WTC11 (cell line): ENCODE measurements around the gene INSYN1. TPM values are rescaled to one million over a fixed set of nuclear protein-coding genes. Genes with fewer than 3 reads are reported as not detected.

Source experiments
- ATAC-seq: fragments of 200-7000 bp; cut with Tn5 transposase; 2 replicates; pipeline ENCODE4 v1.10.0; 2021; ENCODE audit warnings: mild to moderate bottlenecking, moderate library complexity
- CTCF ChIA-PET: fragments of 300-600 bp; sonication (Branson Sonifier 250); formaldehyde crosslinking; loops from one replicate; lab custom pipeline; 2021; ENCODE audit warnings: antibody characterized with exemption; lab: Charles Lee
- POLR2A ChIA-PET: fragments of 350-600 bp; sonication (Branson Sonifier 250); formaldehyde crosslinking; loops from one replicate; lab custom pipeline; 2021; ENCODE audit warnings: antibody characterized with exemption; lab: Charles Lee
- DNase-seq: peaks from one replicate; pipeline ENCODE4 v3.0.0; 2021; ENCODE audit warnings: low spot score
- H3K27ac Mint-ChIP-seq: 2 replicates; pipeline ENCODE4 v1.8.0; 2021; ENCODE audit warnings: mixed read lengths
- H3K27me3 Mint-ChIP-seq: 2 replicates; pipeline ENCODE4 v1.8.0; 2021; ENCODE audit warnings: low read depth, mild to moderate bottlenecking, moderate library complexity, mixed read lengths
- H3K36me3 Mint-ChIP-seq: 2 replicates; pipeline ENCODE4 v1.8.0; 2021; ENCODE audit warnings: mixed read lengths
- H3K4me1 Mint-ChIP-seq: 2 replicates; pipeline ENCODE4 v1.8.0; 2022; ENCODE audit warnings: mixed read lengths
- H3K4me3 Mint-ChIP-seq: 2 replicates; pipeline ENCODE4 v1.8.0; 2021; ENCODE audit warnings: mild to moderate bottlenecking, moderate library complexity, mixed read lengths
- H3K9me3 Mint-ChIP-seq: 2 replicates; pipeline ENCODE4 v1.8.0; 2021; ENCODE audit warnings: mixed read lengths
- ATF1 ChIP-seq: sonication (generic); formaldehyde crosslinking; IDR thresholded peaks from 2 replicates; pipeline ENCODE4 v1.8.1; 2023; ENCODE audit warnings: mild to moderate bottlenecking, moderate library complexity, missing genetic modification reagents
- CREB1 ChIP-seq: sonication (generic); formaldehyde crosslinking; IDR thresholded peaks from 2 replicates; pipeline ENCODE4 v1.8.0; 2023; ENCODE audit warnings: mild to moderate bottlenecking, missing genetic modification reagents
- GABPB1 ChIP-seq: sonication (generic); formaldehyde crosslinking; IDR thresholded peaks from 2 replicates; pipeline ENCODE4 v1.8.1; 2023; ENCODE audit warnings: mild to moderate bottlenecking, missing genetic modification reagents
- GRHL2 ChIP-seq: fragments of 250-450 bp; sonication (Bioruptor Pico); IDR thresholded peaks from 2 replicates; pipeline ENCODE4 v1.8.0; 2022; ENCODE audit warnings: mild to moderate bottlenecking, moderate library complexity; ENCODE audit not compliant: insufficient replicate concordance, severe bottlenecking
- GTF2I ChIP-seq: fragments of 250-450 bp; sonication (Bioruptor Pico); conservative IDR thresholded peaks from 2 replicates; pipeline ENCODE4 v1.4.0; 2021; ENCODE audit warnings: mild to moderate bottlenecking
- HMGA2 ChIP-seq: fragments of 250-450 bp; sonication (Bioruptor Pico); IDR thresholded peaks from 2 replicates; pipeline ENCODE4 v1.4.0; 2021; ENCODE audit warnings: mild to moderate bottlenecking, moderate library complexity
- JUN ChIP-seq: sonication (generic); formaldehyde crosslinking; IDR thresholded peaks from 2 replicates; pipeline ENCODE4 v1.8.0; 2023; ENCODE audit warnings: mild to moderate bottlenecking, missing genetic modification reagents
- NFATC4 ChIP-seq: fragments of 250-450 bp; sonication (Bioruptor Pico); IDR thresholded peaks from 2 replicates; pipeline ENCODE4 v1.9.0; 2021; ENCODE audit warnings: mild to moderate bottlenecking
- SP1 ChIP-seq: sonication (generic); formaldehyde crosslinking; conservative IDR thresholded peaks from 2 replicates; pipeline ENCODE4 v1.8.1; 2022; ENCODE audit warnings: missing genetic modification reagents
- TEAD1 ChIP-seq: sonication (generic); formaldehyde crosslinking; IDR thresholded peaks from 2 replicates; pipeline ENCODE4 v1.8.0; 2022; ENCODE audit warnings: mild to moderate bottlenecking, missing genetic modification reagents
- TP53 ChIP-seq: sonication (generic); formaldehyde crosslinking; IDR thresholded peaks from 2 replicates; pipeline ENCODE4 v1.8.1; 2023; ENCODE audit warnings: mild to moderate bottlenecking, missing genetic modification reagents
- ZBTB21 ChIP-seq: sonication (generic); formaldehyde crosslinking; IDR thresholded peaks from 2 replicates; pipeline ENCODE4 v1.8.1; 2023; ENCODE audit warnings: mild to moderate bottlenecking, missing genetic modification reagents, borderline replicate concordance
- ZNF121 ChIP-seq: sonication (generic); formaldehyde crosslinking; IDR thresholded peaks from 2 replicates; pipeline ENCODE4 v1.8.0; 2023; ENCODE audit warnings: missing genetic modification reagents
- ZNF219 ChIP-seq: sonication (generic); formaldehyde crosslinking; IDR thresholded peaks from 2 replicates; pipeline ENCODE4 v1.8.0; 2023; ENCODE audit warnings: missing genetic modification reagents, mild to moderate bottlenecking, borderline replicate concordance
- ZNF232 ChIP-seq: sonication (generic); formaldehyde crosslinking; IDR thresholded peaks from 2 replicates; pipeline ENCODE4 v1.8.0; 2022; ENCODE audit warnings: mild to moderate bottlenecking, missing genetic modification reagents
- ZNF416 ChIP-seq: fragments of 250-450 bp; sonication (Bioruptor Pico); IDR thresholded peaks from 2 replicates; pipeline ENCODE4 v1.9.0; 2021; ENCODE audit warnings: mild to moderate bottlenecking, inconsistent platforms
- ZNF423 ChIP-seq: fragments of 250-450 bp; sonication (Bioruptor Pico); IDR thresholded peaks from 2 replicates; pipeline ENCODE4 v2.1.2; 2022; ENCODE audit warnings: mild to moderate bottlenecking, moderate library complexity
- ZNF671 ChIP-seq: fragments of 250-450 bp; sonication (Bioruptor Pico); IDR thresholded peaks from 2 replicates; pipeline ENCODE4 v1.8.0; 2021; ENCODE audit warnings: mild to moderate bottlenecking
- total RNA-seq: library from RNA; stranded (reverse); gene quantifications from 3 replicates; pipeline ENCODE4 v1.2.3, GENCODE V29; 2021
- TF ChIP-seq, protein P1 (sequence below): fragments of 200-600 bp; IDR thresholded peaks from 2 replicates; pipeline ENCODE4 v1.8.0; 2022; ENCODE audit warnings: antibody characterized with exemption
- TF ChIP-seq, protein P2 (sequence below): sonication (generic); formaldehyde crosslinking; IDR thresholded peaks from 2 replicates; pipeline ENCODE4 v1.8.1; 2023; ENCODE audit warnings: mild to moderate bottlenecking, missing genetic modification reagents, moderate library complexity
- TF ChIP-seq, protein P3 (sequence below): sonication (generic); formaldehyde crosslinking; conservative IDR thresholded peaks from 2 replicates; pipeline ENCODE4 v1.8.1; 2022; ENCODE audit warnings: mild to moderate bottlenecking, missing genetic modification reagents
- TF ChIP-seq, protein P4 (sequence below): sonication (generic); formaldehyde crosslinking; IDR thresholded peaks from 2 replicates; pipeline ENCODE4 v1.8.0; 2022; ENCODE audit warnings: mild to moderate bottlenecking, missing genetic modification reagents
- TF ChIP-seq, protein P5 (sequence below): sonication (generic); formaldehyde crosslinking; IDR thresholded peaks from 2 replicates; pipeline ENCODE4 v1.8.1; 2023; ENCODE audit warnings: mild to moderate bottlenecking, missing genetic modification reagents, moderate library complexity
- TF ChIP-seq, protein P6 (sequence below): sonication (generic); formaldehyde crosslinking; IDR thresholded peaks from 2 replicates; pipeline ENCODE4 v1.8.1; 2023; ENCODE audit warnings: mild to moderate bottlenecking, missing genetic modification reagents

The INSYN1 gene
- total RNA-seq, 1 experiment from 2014 or later: 11.9 TPM

DNA sequence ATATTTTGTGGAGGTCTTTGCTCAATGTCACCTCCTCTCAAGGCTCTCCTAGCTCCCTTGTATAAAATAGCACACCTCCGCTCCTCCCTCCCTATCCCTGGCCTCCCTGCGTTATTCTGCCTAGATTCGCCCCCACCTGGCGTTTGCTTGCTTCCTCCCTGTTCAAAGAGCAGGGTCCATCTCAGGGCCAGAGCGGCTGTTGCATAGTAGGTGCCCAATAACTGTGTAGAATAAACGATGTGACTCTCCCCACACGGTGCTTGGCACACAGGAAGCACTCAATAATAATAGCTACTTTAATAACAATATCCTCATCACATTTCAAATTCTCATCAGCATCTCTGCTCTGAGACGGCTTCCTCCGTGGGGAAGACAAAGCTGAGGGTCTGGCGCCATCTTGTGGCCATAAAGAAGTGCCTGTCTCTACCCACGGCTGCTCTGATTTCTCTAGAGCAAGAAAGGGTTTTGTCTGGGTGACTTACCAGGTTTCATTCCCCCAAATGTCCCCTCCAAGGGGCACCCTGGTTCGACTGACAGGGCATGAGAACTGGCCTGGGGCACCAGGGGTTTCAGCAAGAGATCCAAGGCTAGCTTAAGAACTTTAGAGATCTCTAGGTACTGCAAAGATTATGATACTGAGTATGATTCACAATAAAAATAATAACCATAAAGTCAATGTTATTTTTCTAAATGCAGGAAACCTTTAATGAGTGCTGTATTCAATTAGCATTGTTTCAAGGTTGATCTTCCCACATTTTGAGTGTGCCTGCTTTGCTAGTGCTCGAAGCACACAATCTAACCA, 52.9 kb downstream of the INSYN1 start:
- ChIA-PET POLR2A (interaction anchor here (1.1 kb wide), 1 partner anchor 9 kb away, joined by 3 read pairs; no protein-coding TSS in a partner anchor), CTCF (interaction anchor here (0.6 to 6.4 kb wide), 49 partner anchors 9 to 435 kb away, joined by 3 to 142 read pairs (median 4); partner anchors contain the start of genes CD276, INSYN1, NPTN and PML)
- Mint-ChIP-seq H3K36me3 (peaks cover 13% of the 10 kb centered on the region), H3K9me3 (no peaks in the 10 kb centered on the region), H3K4me1 (peaks cover 44% of the 10 kb centered on the region), H3K27ac (peak overlapping the region; percentile 66), H3K27me3 (no peaks in the 10 kb centered on the region), H3K4me3 (no peak overlapping the region)
- peak; percentile 67 for DNase-seq
- 0 out of 2 replicates have a peak, but pooled peaks have one; percentile 0 for TF ChIP-seq GTF2I
- TF ChIP-seq, protein P1, sequence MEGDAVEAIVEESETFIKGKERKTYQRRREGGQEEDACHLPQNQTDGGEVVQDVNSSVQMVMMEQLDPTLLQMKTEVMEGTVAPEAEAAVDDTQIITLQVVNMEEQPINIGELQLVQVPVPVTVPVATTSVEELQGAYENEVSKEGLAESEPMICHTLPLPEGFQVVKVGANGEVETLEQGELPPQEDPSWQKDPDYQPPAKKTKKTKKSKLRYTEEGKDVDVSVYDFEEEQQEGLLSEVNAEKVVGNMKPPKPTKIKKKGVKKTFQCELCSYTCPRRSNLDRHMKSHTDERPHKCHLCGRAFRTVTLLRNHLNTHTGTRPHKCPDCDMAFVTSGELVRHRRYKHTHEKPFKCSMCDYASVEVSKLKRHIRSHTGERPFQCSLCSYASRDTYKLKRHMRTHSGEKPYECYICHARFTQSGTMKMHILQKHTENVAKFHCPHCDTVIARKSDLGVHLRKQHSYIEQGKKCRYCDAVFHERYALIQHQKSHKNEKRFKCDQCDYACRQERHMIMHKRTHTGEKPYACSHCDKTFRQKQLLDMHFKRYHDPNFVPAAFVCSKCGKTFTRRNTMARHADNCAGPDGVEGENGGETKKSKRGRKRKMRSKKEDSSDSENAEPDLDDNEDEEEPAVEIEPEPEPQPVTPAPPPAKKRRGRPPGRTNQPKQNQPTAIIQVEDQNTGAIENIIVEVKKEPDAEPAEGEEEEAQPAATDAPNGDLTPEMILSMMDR: peak; percentile 75
- TF ChIP-seq, protein P2, sequence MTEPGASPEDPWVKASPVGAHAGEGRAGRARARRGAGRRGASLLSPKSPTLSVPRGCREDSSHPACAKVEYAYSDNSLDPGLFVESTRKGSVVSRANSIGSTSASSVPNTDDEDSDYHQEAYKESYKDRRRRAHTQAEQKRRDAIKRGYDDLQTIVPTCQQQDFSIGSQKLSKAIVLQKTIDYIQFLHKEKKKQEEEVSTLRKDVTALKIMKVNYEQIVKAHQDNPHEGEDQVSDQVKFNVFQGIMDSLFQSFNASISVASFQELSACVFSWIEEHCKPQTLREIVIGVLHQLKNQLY (CRISPR knock-in tag): no peak
- ATAC-seq: peak; percentile 51

DNA sequence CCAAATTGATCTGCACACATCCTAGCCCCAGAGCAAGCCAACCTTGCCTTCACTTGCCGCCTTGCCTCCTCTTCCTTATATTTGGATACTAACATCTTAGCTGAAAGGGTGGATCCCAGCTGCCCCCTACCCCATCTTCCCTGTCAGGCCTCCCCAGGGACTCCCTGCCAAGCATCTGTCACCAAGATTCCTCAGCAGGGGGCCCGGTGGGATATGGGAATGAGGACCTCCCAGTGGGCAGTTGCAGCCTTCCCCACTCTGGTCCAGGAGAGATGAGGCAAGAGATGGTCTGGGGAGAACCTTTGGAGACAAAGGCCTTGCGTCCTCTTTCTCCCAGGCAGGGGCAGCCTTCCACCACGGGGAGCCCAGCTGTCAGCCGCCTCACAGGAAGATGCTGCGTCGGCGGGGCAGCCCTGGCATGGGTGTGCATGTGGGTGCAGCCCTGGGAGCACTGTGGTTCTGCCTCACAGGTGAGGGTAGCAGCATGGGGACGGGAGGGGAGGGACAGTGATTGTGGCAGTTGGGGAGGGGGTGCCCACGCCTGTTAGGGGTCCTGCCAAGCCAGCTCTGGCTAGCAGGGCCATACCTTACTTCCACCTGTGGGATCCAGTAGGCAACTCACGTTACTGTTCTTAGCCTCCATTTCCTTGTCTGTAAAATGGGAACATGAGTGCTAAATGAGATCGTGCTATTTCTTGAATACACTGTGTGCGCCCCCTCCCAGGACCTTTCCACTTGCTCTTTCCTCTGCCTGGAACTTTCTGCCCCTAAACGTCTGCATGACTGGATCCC, 53.7 kb downstream of the INSYN1 start:
- Mint-ChIP-seq H3K36me3 (peaks cover 7% of the 10 kb centered on the region; the same call in 1 of the 2 replicates), H3K4me3 (no peak overlapping the region), H3K4me1 (peaks cover 51% of the 10 kb centered on the region), H3K27me3 (no peaks in the 10 kb centered on the region), H3K27ac (peak overlapping the region; percentile 71; the same call in 1 of the 2 replicates)
- TF ChIP-seq ZNF121 (CRISPR knock-in tag) (no peak), GTF2I (0 out of 2 replicates have a peak, but pooled peaks have one; percentile 28)
- TF ChIP-seq, all 79 proteins: peak for 1
- POLR2A ChIA-PET: interaction anchor here (1.1 kb wide), 1 partner anchor 8 kb away, joined by 3 read pairs; no protein-coding TSS in a partner anchor
- ATAC-seq (no peak), DNase-seq (no peak)
- H3K9me3 Mint-ChIP-seq: no peaks in the 10 kb centered on the region
- CTCF ChIA-PET: interaction anchor here (0.6 to 6.4 kb wide), 48 partner anchors 8 to 434 kb away, joined by 3 to 142 read pairs (median 4); partner anchors contain the start of genes CD276, INSYN1, NPTN and PML

DNA sequence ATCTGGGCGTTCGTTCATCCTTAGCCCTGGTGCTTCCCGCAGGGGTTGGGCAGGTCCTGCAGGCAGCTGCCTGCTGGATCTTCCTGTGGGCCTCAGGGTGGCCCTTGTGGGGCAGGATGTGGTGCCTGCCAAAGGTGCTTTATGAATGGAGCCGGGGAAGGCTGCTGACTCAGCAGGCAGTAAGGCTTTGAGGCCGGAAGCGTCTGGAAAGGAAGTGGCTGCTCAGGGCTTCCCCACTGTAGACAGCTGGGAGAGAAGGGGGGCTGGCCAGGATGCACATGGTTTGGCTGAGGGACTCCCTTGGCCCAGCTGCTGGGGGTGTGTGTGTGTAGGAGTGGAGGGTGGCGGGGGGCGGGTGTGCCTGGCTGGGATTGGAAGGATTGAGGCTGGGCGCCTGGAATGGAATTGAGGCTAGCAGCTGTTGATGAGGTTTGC, 56.1 kb downstream of the INSYN1 start:
- Mint-ChIP-seq H3K4me1 (peaks cover 66% of the 10 kb centered on the region), H3K27ac (peak overlapping the region; percentile 73), H3K27me3 (no peaks in the 10 kb centered on the region), H3K4me3 (no peak overlapping the region), H3K36me3 (peaks cover 6% of the 10 kb centered on the region; the same call in 1 of the 2 replicates), H3K9me3 (no peaks in the 10 kb centered on the region)
- ChIA-PET POLR2A (interaction anchor here (0.6 to 0.8 kb wide), 3 partner anchors 12 to 764 kb away, joined by 3 to 5 read pairs (median 5); partner anchors contain the start of genes LOXL1 and UBL7), CTCF (interaction anchor here (0.6 to 6.4 kb wide), 9 partner anchors 9 to 355 kb away, joined by 3 to 142 read pairs (median 4); partner anchors contain the start of genes CD276 and NPTN)
- DNase-seq (peak; percentile 54), ATAC-seq (peak; percentile 63)
- no peak for TF ChIP-seq GRHL2
- TF ChIP-seq, protein P3, sequence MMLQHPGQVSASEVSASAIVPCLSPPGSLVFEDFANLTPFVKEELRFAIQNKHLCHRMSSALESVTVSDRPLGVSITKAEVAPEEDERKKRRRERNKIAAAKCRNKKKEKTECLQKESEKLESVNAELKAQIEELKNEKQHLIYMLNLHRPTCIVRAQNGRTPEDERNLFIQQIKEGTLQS (CRISPR knock-in tag): no peak
- no peak for TF ChIP-seq NFATC4 (CRISPR knock-in tag)
- TF ChIP-seq CREB1: no peak
- TF ChIP-seq ZNF219: no peak
- no peak for TF ChIP-seq ZBTB21 (CRISPR knock-in tag)
- TF ChIP-seq, protein P4, sequence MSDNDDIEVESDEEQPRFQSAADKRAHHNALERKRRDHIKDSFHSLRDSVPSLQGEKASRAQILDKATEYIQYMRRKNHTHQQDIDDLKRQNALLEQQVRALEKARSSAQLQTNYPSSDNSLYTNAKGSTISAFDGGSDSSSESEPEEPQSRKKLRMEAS: peak; percentile 27; the same call in 1 of the 2 replicates
- TF ChIP-seq, protein P5, sequence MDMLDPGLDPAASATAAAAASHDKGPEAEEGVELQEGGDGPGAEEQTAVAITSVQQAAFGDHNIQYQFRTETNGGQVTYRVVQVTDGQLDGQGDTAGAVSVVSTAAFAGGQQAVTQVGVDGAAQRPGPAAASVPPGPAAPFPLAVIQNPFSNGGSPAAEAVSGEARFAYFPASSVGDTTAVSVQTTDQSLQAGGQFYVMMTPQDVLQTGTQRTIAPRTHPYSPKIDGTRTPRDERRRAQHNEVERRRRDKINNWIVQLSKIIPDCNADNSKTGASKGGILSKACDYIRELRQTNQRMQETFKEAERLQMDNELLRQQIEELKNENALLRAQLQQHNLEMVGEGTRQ (CRISPR knock-in tag): 0 out of 2 replicates have a peak, but pooled peaks have one; percentile 0
- TF ChIP-seq ZNF671 (CRISPR knock-in tag): no peak
- no peak for TF ChIP-seq GABPB1 (CRISPR knock-in tag)
- no peak for TF ChIP-seq HMGA2 (CRISPR knock-in tag)
- no peak for TF ChIP-seq ZNF416 (CRISPR knock-in tag)
- TF ChIP-seq TEAD1: no peak
- TF ChIP-seq GTF2I: no peak
- TF ChIP-seq ATF1 (CRISPR knock-in tag): no peak
- peak; percentile 78 for TF ChIP-seq ZNF423 (CRISPR knock-in tag)
- no peak for TF ChIP-seq JUN
- TF ChIP-seq, protein P6, sequence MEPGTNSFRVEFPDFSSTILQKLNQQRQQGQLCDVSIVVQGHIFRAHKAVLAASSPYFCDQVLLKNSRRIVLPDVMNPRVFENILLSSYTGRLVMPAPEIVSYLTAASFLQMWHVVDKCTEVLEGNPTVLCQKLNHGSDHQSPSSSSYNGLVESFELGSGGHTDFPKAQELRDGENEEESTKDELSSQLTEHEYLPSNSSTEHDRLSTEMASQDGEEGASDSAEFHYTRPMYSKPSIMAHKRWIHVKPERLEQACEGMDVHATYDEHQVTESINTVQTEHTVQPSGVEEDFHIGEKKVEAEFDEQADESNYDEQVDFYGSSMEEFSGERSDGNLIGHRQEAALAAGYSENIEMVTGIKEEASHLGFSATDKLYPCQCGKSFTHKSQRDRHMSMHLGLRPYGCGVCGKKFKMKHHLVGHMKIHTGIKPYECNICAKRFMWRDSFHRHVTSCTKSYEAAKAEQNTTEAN: no peak
- no peak for TF ChIP-seq SP1 (CRISPR knock-in tag)
- TF ChIP-seq ZNF232 (CRISPR knock-in tag): no peak
- no peak for TF ChIP-seq TP53 (CRISPR knock-in tag)
